HEK293T (cell line): ENCODE measurements around the gene ICA1.

Experiments used
- BHLHE40 ChIP-seq: fragments of 450-650 bp; IDR thresholded peaks from 2 replicates; pipeline ENCODE4 v1.6.1; 2016; ENCODE audit warnings: mild to moderate bottlenecking, moderate library complexity, borderline replicate concordance
- FOXK2 ChIP-seq: fragments of 450-650 bp; IDR thresholded peaks from 2 replicates; pipeline ENCODE4 v1.6.1; 2016; ENCODE audit warnings: mild to moderate bottlenecking
- FOXM1 ChIP-seq: fragments of 450-650 bp; IDR thresholded peaks from 2 replicates; pipeline ENCODE4 v1.6.1; 2017; ENCODE audit warnings: mild to moderate bottlenecking, borderline replicate concordance
- TARDBP ChIP-seq: fragments of 450-650 bp; IDR thresholded peaks from 2 replicates; pipeline ENCODE4 v1.6.1; 2016
- ZNF384 ChIP-seq: fragments of 450-650 bp; IDR thresholded peaks from 2 replicates; pipeline ENCODE4 v1.6.1; 2016

GRCh38 chr7:8159595-8159994 is 102.4 kb downstream of the ICA1 start:
- TF ChIP-seq FOXM1 = no peak
- no peak for TF ChIP-seq ZNF384
- TF ChIP-seq BHLHE40 = no peak
- no peak for TF ChIP-seq TARDBP
- no peak for TF ChIP-seq FOXK2
